Measurements from ENCODE around the gene ACADVL. TPM values are rescaled to one million over a fixed set of nuclear protein-coding genes. Genes with fewer than 3 reads are reported as not detected.
"Not testable (repeated sequence)": the region's sequence is repeated elsewhere in the genome, so short reads cannot be mapped to it uniquely, and the experiment has no call there.

Gene ACADVL
- 100 to 1,000 TPM; 495 to 517 TPM for total RNA-seq

GRCh38 chr17:7219812-7220592, at the start of gene ACADVL, which contains the start of gene DLG4:
ACADVL (plus strand) TSS chr17:7219938; CDS start chr17:7219985, 47 bp downstream.
DLG4 (minus strand) TSS chr17:7219836.
- peaks cover 56% of the 10 kb centered on the region for H3K36me3 Mint-ChIP-seq (ENCODE audit: low read depth)

DNA sequence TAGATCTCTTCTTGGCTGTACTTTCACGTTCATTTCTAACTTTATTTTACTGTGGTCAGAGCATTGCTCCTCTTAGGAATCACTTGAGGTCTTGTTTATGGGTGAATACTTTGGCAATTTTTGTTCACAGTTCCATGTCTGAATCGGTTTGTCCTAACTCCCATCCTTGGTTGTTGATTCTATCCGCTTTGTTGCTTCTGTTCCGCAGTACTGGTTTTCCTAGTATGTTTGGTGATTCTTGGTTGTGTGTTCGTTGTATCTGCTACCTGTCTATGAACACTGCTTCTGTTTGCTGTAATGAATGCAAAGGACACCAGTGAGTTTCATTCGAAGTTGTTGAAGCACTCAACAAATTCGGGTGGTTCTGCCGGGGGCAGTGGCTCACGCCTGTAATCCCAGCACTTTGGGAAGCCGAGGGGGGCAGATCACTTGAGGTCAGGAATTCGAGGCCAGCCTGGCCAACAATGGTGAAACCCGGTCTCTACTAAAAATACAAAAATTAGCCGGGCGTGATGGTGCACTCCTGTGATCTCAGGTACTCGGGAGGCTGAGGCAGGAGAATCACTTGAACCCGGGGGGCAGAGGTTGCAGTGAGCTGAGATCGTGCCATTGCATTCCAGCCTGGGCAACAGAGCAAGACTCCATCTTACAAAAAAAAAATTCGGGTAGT, 47.1 kb upstream of the ACADVL start:
- not testable (repeated sequence) for H3K27me3 Mint-ChIP-seq; H3K27ac Mint-ChIP-seq; H3K9me3 Mint-ChIP-seq; ATAC-seq (replicated peaks); H3K4me1 Mint-ChIP-seq; H3K36me3 Mint-ChIP-seq (ENCODE audit: low read depth); H3K4me3 Mint-ChIP-seq

More at GRCh38 chr17:7219812-7220592, at the start of gene ACADVL, which contains the start of gene DLG4:
- Mint-ChIP-seq H3K27ac (peak within 1 kb of the TSS; percentile 98), H3K4me3 (peak within 1 kb of the TSS; percentile 94), H3K9me3 (no peaks in the 10 kb centered on the region), H3K27me3 (no peaks in the 10 kb centered on the region), H3K4me1 (peaks cover 34% of the 10 kb centered on the region)
- ATAC-seq (replicated peaks) = peak; percentile 86

DNA sequence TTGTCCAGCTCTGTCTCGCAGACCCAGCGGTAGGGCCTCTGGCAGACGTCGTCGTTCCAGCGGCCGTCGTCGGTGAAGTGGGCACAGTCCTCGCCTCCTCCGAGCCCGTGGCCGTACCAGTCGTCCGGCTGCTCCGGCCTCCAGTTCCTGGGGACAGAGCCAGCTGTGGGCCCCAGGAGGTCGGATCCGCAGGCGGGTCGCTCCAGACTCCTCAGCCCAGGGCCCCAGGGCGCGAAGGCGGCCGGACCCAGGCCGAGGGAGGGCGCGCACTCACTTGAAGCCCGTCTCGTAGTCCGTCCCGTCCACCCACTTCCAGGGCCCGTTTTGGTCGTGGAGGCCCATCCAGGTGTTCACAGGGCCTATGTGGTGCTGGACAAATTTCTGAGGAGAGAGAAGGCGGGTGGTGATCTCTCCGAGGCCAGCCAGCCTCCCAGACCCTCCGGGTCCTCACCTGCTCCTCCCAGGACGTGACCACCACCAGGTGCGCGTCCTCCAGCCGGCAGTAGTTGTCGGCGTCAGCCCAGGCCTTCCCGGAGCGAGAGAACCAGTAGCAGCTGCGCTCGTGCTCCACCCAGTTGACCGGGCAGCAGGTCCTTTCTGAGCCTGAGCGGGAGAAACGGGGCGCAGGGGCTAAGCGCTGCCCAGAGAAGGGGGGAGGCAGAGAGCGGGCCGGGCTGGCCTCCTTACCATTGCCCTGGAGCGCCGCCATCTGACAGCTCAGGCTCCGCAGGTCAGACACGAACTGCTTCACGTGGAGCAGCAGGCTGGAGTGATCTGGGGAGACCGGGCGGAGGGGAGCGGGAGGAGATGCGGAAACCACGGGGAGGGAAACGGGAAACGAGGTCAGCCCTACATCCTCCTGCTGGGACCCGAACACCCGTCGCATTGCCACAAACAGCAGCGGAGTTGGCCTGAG, 45.8 kb upstream of the ACADVL start:
- H3K36me3 Mint-ChIP-seq (ENCODE audit: low read depth) = no peaks in the 10 kb centered on the region
- H3K4me3 Mint-ChIP-seq = no peak overlapping the region
- H3K9me3 Mint-ChIP-seq = no peaks in the 10 kb centered on the region
- peak; percentile 84 for ATAC-seq (replicated peaks)
- H3K4me1 Mint-ChIP-seq = no peaks in the 10 kb centered on the region
- peaks cover 4% of the 10 kb centered on the region for H3K27me3 Mint-ChIP-seq
- H3K27ac Mint-ChIP-seq = no peak overlapping the region

GRCh38 chr17:7174603-7175326, 45.0 kb upstream of the ACADVL start:
- Mint-ChIP-seq H3K27ac (no peak overlapping the region), H3K4me3 (no peak overlapping the region), H3K36me3 (ENCODE audit: low read depth) (no peaks in the 10 kb centered on the region), H3K9me3 (no peaks in the 10 kb centered on the region), H3K4me1 (no peaks in the 10 kb centered on the region), H3K27me3 (peaks cover 4% of the 10 kb centered on the region)
- ATAC-seq (replicated peaks) = no peak

DNA sequence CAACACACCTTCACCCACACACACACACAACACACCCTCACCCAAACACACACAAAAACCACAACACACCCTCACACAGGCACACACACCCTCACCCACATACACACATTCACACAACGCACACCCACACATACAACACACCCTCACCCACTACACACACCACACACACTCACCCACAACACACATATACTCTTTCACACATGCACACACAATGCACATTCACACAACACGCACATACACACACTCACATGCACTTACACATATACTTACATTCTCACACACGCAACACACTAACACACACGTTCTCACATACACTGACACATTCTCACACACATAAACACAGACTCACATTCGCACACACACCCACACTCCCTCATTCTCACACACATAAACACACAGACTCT, 44.4 kb upstream of the ACADVL start:
- Mint-ChIP-seq H3K36me3 (ENCODE audit: low read depth) (no peaks in the 10 kb centered on the region), H3K27ac (no peak overlapping the region), H3K4me3 (no peak overlapping the region), H3K27me3 (peaks cover 4% of the 10 kb centered on the region), H3K9me3 (no peaks in the 10 kb centered on the region), H3K4me1 (no peaks in the 10 kb centered on the region)
- ATAC-seq (replicated peaks) = no peak

DNA sequence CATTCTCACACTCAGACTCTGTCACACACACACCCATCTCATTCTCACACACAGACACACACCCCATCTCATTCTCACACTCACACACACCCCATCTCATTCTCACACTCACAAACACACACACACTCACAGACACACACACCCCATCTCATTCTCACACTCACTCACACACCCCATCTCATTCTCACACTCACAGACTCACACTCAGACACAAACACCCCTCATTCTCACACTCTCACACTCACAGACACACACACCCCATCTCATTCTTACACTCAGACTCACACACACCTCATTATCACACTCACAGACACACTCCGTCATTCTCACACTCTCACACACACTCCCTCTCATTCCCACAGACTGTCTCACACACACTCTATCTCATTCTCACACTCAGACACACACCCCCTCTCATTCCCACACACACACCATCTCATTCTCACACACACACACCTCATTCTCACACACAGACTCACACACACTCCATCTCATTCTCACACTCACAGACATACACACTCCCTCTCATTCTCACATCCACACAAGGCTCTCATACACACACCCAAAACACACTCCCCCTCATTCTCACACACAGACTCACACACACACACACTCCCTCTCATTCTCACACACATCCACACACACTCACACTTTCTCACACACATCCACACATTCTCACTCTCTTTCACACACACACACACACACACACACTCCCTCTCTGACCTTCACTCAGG, 43.5 kb upstream of the ACADVL start:
- no peak overlapping the region for H3K27ac Mint-ChIP-seq
- no peaks in the 10 kb centered on the region for H3K9me3 Mint-ChIP-seq
- H3K36me3 Mint-ChIP-seq (ENCODE audit: low read depth) = no peaks in the 10 kb centered on the region
- H3K4me3 Mint-ChIP-seq = no peak overlapping the region
- no peaks in the 10 kb centered on the region for H3K4me1 Mint-ChIP-seq
- ATAC-seq (replicated peaks) = no peak
- H3K27me3 Mint-ChIP-seq = peaks cover 4% of the 10 kb centered on the region

GRCh38 chr17:7176841-7177190, 42.9 kb upstream of the ACADVL start:
- no peaks in the 10 kb centered on the region for H3K4me1 Mint-ChIP-seq
- H3K4me3 Mint-ChIP-seq = peak overlapping the region; percentile 66
- no peak for ATAC-seq (replicated peaks)
- H3K27ac Mint-ChIP-seq = no peak overlapping the region
- peaks cover 4% of the 10 kb centered on the region for H3K27me3 Mint-ChIP-seq
- H3K9me3 Mint-ChIP-seq = no peaks in the 10 kb centered on the region
- H3K36me3 Mint-ChIP-seq (ENCODE audit: low read depth) = no peaks in the 10 kb centered on the region

- no peaks in the 10 kb centered on the region for H3K4me1 Mint-ChIP-seq
- peak overlapping the region; percentile 48 for H3K27ac Mint-ChIP-seq
- H3K9me3 Mint-ChIP-seq = no peaks in the 10 kb centered on the region
- peak overlapping the region; percentile 66 for H3K4me3 Mint-ChIP-seq
- H3K27me3 Mint-ChIP-seq = peaks cover 4% of the 10 kb centered on the region
- peak; percentile 74 for ATAC-seq (replicated peaks)
- no peaks in the 10 kb centered on the region for H3K36me3 Mint-ChIP-seq (ENCODE audit: low read depth)
Measured at GRCh38 chr17:7177191-7177953, 42.4 kb upstream of the ACADVL start.

- Mint-ChIP-seq H3K9me3 (no peaks in the 10 kb centered on the region), H3K36me3 (ENCODE audit: low read depth) (no peaks in the 10 kb centered on the region), H3K27me3 (peaks cover 4% of the 10 kb centered on the region), H3K27ac (peak overlapping the region; percentile 48), H3K4me3 (peak overlapping the region; percentile 66), H3K4me1 (no peaks in the 10 kb centered on the region)
- no peak for ATAC-seq (replicated peaks)
Measured at GRCh38 chr17:7177954-7178477, 41.7 kb upstream of the ACADVL start.

DNA sequence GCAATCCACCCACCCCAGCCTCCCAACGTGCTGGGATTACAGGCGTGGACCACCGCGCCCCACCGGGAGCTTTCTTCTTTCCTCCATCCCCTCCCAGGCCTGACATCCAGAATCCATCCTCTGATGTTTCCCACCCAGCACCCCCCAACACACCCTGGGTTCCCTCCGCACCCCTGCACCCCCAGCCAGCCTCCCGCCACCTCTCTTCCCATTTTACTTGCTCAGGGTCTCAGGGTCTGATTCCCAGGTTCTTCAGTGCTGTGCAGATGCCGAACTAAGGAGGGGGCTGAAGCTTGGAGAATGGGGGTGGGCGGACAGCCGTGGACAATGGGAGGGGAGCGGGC, 40.8 kb upstream of the ACADVL start:
- H3K27me3 Mint-ChIP-seq = peaks cover 4% of the 10 kb centered on the region
- H3K4me3 Mint-ChIP-seq = no peak overlapping the region
- no peak for ATAC-seq (replicated peaks)
- H3K36me3 Mint-ChIP-seq (ENCODE audit: low read depth) = no peaks in the 10 kb centered on the region
- no peaks in the 10 kb centered on the region for H3K9me3 Mint-ChIP-seq
- H3K27ac Mint-ChIP-seq = no peak overlapping the region
- H3K4me1 Mint-ChIP-seq = no peaks in the 10 kb centered on the region

DNA sequence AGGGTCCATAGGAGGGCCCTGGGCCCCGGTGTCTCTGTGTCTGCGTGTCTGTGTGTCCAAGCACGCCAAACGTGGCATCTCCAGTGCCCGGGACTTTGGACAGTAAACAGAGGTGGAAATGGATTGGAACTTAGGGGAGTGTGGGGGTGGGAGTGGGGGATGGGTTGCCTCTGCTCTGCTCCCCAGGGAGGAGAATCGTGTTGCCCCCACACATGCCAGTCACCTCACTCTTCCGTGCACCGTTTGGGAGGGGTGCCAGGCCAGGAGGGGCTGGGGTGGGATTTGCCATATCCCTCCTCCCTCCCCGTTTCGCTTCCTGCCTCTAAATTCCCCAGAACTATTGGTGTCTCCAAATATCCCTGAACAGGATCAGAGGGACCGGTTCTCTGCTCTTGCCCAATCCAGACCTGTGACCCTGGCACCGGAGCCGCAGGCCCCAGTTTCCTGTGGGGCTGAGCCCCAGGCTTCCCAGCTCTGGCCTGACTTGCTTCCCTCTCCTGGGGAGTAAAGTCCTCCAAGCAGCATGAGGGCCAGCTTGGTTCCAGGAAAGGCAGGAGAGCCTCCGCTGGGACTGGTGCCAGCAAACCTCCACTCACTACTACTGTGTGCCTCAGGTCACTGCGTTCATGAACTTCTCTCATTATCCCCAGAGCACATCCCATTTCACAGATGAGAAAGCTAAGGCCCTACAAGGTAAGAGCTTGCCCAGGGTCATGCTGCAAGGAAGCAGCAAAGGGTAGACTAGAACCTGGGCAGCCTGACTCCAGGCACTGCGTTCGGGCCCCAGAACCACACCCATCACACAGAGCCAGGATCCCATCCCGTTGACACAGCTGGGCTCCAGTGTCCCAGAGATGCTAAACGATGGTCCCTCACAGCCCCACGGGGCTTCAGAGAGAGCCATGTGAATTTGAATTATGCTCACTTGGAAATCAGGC, 40.2 kb upstream of the ACADVL start, which contains the start of gene ASGR1:
Gene ASGR1 (minus strand): TSS at position 54 of the 938 bp plus-strand sequence. CDS start 807 bp downstream, outside the sequence.
- H3K27ac Mint-ChIP-seq = peak within 1 kb of the TSS; percentile 48
- no peaks in the 10 kb centered on the region for H3K36me3 Mint-ChIP-seq (ENCODE audit: low read depth)
- H3K4me3 Mint-ChIP-seq = peak within 1 kb of the TSS; percentile 66
- H3K27me3 Mint-ChIP-seq = peaks cover 4% of the 10 kb centered on the region
- H3K4me1 Mint-ChIP-seq = no peaks in the 10 kb centered on the region
- no peaks in the 10 kb centered on the region for H3K9me3 Mint-ChIP-seq
- no peak for ATAC-seq (replicated peaks)

GRCh38 chr17:7182101-7182500, 37.6 kb upstream of the ACADVL start:
- not testable (repeated sequence) for ATAC-seq (replicated peaks); H3K27me3 Mint-ChIP-seq; H3K4me1 Mint-ChIP-seq; H3K4me3 Mint-ChIP-seq; H3K27ac Mint-ChIP-seq; H3K9me3 Mint-ChIP-seq; H3K36me3 Mint-ChIP-seq (ENCODE audit: low read depth)
